ENCODE results near the gene LMOD1. TPM values are rescaled to one million over a fixed set of nuclear protein-coding genes. Genes with fewer than 3 reads are reported as not detected.
A peak's percentile ranks its signal among the peaks of the same experiment; 100 is the strongest.

LMOD1 gene
- polyA plus RNA-seq, 1 experiment, result 41.1 TPM

DNA sequence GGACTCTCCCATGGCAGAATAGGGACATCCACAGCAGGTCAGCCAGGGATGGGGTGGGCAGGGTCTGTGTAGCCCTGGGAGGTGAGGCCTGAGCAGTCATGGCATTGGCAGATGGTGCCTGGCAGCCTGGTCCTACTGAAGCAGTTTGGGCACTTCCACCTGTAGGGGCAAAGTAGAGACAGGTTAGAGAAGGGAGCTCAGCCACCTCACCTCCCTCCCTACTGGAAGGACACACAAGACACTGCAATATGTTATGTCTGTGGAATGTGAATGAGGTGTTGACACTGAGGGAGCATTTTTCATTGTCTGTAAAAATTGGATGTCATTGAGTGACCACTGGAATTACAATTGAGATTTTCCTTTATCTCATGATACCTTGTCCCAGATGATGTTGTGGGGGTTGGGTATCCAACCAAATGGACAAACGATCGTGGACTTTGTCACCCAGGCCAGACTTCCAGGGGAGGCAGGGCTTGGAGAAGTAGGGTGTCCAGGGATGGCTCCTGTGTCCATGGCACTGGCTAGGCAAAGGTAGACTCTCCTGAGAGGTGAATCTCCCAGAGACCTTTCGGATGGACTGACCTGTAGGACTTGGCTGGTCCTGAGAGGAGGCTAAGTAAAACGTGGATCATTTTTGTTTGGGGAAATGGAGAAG is 48.0 kb downstream of the LMOD1 start:
- Histone ChIP-seq H3K27ac (ENCODE audit: low read depth, low read length) (peak overlapping the region; percentile 3), H3K27me3 (ENCODE audit: control insufficient read depth, insufficient read depth, low read length) (no peaks in the 10 kb centered on the region), H3K9me3 (ENCODE audit: control insufficient read depth, insufficient read depth, low read length) (no peaks in the 10 kb centered on the region), H3K4me3 (ENCODE audit: low read depth, low read length) (no peak overlapping the region)
- TF ChIP-seq, protein P1, sequence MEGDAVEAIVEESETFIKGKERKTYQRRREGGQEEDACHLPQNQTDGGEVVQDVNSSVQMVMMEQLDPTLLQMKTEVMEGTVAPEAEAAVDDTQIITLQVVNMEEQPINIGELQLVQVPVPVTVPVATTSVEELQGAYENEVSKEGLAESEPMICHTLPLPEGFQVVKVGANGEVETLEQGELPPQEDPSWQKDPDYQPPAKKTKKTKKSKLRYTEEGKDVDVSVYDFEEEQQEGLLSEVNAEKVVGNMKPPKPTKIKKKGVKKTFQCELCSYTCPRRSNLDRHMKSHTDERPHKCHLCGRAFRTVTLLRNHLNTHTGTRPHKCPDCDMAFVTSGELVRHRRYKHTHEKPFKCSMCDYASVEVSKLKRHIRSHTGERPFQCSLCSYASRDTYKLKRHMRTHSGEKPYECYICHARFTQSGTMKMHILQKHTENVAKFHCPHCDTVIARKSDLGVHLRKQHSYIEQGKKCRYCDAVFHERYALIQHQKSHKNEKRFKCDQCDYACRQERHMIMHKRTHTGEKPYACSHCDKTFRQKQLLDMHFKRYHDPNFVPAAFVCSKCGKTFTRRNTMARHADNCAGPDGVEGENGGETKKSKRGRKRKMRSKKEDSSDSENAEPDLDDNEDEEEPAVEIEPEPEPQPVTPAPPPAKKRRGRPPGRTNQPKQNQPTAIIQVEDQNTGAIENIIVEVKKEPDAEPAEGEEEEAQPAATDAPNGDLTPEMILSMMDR (IDR thresholded peaks at IDR 0.05; ENCODE audit: low read depth, low read length), result no peak
- ChIA-PET POLR2A (interaction anchor here (0.6 to 1.4 kb wide), 2 partner anchors 48 to 58 kb away, joined by 5 to 9 read pairs; partner anchors contain the start of gene LMOD1), CTCF (interaction anchor here (6.3 to 9.3 kb wide), 2 partner anchors 46 to 75 kb away, joined by 90 to 225 read pairs; partner anchors contain the start of gene LMOD1)
- no peak for DNase-seq (ENCODE audit: low read depth, low spot score)

- Histone ChIP-seq H3K27me3 (ENCODE audit: control insufficient read depth, insufficient read depth, low read length) (no peaks in the 10 kb centered on the region), H3K4me3 (ENCODE audit: low read depth, low read length) (no peak overlapping the region), H3K27ac (ENCODE audit: low read depth, low read length) (peak overlapping the region; percentile 65), H3K9me3 (ENCODE audit: control insufficient read depth, insufficient read depth, low read length) (no peaks in the 10 kb centered on the region)
- DNase-seq (ENCODE audit: low read depth, low spot score), result no peak
- CTCF ChIA-PET, result interaction anchor here (0.7 to 9.3 kb wide), 20 partner anchors 10 to 222 kb away, joined by 3 to 225 read pairs (median 14); partner anchors contain the start of genes ELF3, LMOD1, RNPEP and TIMM17A
- POLR2A ChIA-PET, result interaction anchor here (0.5 to 2.5 kb wide), 8 partner anchors 20 to 1676 kb away, joined by 3 to 25 read pairs (median 9); partner anchors contain the start of genes LMOD1 and TIMM17A
- TF ChIP-seq, protein P1 (IDR thresholded peaks at IDR 0.05; ENCODE audit: low read depth, low read length), result no peak
Measured at GRCh38 chr1:201896951-201897391, 49.4 kb downstream of the LMOD1 start.

DNA sequence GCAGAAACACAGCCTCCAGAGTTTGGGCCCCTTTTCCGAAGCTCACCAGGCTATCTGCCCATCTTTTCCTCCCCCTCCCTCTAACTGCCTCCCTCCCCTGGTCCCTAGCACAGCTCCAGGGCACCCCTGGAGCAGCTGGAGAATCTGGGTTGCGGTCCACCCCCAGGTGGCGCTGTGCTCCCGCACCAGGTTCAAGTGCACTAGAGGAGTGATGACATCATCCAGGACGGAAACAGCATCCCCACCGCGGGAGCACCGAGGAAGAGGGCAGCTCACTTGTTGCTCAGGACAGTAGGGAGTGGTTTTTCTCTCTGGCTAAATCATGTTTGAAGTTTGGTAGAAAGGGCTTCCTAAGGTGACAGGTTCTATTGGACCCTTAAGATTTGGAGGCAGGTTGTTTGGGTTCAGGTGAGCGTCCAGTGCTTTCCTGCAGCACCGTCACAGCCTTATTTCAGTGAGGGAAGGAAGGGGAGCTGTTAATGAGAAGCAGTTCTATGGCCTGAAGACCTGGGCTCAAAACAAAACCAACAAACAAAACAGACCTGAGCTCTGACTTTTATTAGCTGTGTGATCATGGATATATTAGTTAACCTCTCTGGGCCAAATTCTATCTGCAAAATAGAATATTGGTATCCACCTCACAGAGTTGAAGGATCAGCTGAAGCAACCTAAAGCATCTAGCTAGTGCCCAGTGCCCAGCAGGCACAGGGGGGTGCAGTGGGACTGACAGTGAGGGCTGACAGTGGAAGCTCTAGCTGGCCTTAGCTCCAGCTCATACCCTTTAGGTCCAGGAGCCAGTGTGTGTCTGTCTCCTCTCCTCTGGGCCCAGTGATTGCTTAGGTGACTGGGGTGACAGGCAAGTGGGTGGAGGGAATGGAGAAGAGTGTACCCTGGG is 50.2 kb downstream of the LMOD1 start:
- peak; percentile 82 for DNase-seq (ENCODE audit: low read depth, low spot score)
- H3K27ac ChIP-seq (ENCODE audit: low read depth, low read length), result peak overlapping the region; percentile 65
- CTCF ChIA-PET, result interaction anchor here (0.6 to 9.3 kb wide), 35 partner anchors 8 to 370 kb away, joined by 3 to 225 read pairs (median 8); partner anchors contain the start of genes ELF3, LMOD1, RNPEP and TIMM17A
- no peaks in the 10 kb centered on the region for H3K9me3 ChIP-seq (ENCODE audit: control insufficient read depth, insufficient read depth, low read length)
- POLR2A ChIA-PET, result interaction anchor here (0.8 to 2.5 kb wide), 13 partner anchors 8 to 223 kb away, joined by 3 to 25 read pairs (median 8); partner anchors contain the start of genes LMOD1, RNPEP and TIMM17A
- H3K27me3 ChIP-seq (ENCODE audit: control insufficient read depth, insufficient read depth, low read length), result no peaks in the 10 kb centered on the region
- TF ChIP-seq, protein P1 (IDR thresholded peaks at IDR 0.05; ENCODE audit: low read depth, low read length), result peak; percentile 98
- no peak overlapping the region for H3K4me3 ChIP-seq (ENCODE audit: low read depth, low read length)

- H3K27ac ChIP-seq (ENCODE audit: low read depth, low read length), result no peak overlapping the region
- H3K27me3 ChIP-seq (ENCODE audit: control insufficient read depth, insufficient read depth, low read length), result no peaks in the 10 kb centered on the region
- CTCF ChIA-PET, result interaction anchor here (0.5 to 9.3 kb wide), 30 partner anchors 9 to 369 kb away, joined by 3 to 225 read pairs (median 9); partner anchors contain the start of genes LMOD1, RNPEP and TIMM17A
- no peak for DNase-seq (ENCODE audit: low read depth, low spot score)
- TF ChIP-seq, protein P1 (IDR thresholded peaks at IDR 0.05; ENCODE audit: low read depth, low read length), result no peak
- POLR2A ChIA-PET, result interaction anchor here (0.6 to 2.5 kb wide), 9 partner anchors 12 to 224 kb away, joined by 3 to 25 read pairs (median 8); partner anchors contain the start of genes LMOD1, RNPEP and TIMM17A
- H3K4me3 ChIP-seq (ENCODE audit: low read depth, low read length), result no peak overlapping the region
- no peaks in the 10 kb centered on the region for H3K9me3 ChIP-seq (ENCODE audit: control insufficient read depth, insufficient read depth, low read length)
Measured at GRCh38 chr1:201895120-201895665, 51.2 kb downstream of the LMOD1 start.

Measured in AG04450 (cell line).